NCI-H2081 (cell line): ENCODE results near the gene STXBP1.

Experiments
- DNase-seq, 2 experiments: peaks; one replicate each; lab custom pipeline; 2025; lab: John Stamatoyannopoulos, UW

Gene STXBP1

GRCh38 chr9:127714951-127715469 lies 102.9 kb downstream of the STXBP1 start:
- DNase-seq: no peak

DNA sequence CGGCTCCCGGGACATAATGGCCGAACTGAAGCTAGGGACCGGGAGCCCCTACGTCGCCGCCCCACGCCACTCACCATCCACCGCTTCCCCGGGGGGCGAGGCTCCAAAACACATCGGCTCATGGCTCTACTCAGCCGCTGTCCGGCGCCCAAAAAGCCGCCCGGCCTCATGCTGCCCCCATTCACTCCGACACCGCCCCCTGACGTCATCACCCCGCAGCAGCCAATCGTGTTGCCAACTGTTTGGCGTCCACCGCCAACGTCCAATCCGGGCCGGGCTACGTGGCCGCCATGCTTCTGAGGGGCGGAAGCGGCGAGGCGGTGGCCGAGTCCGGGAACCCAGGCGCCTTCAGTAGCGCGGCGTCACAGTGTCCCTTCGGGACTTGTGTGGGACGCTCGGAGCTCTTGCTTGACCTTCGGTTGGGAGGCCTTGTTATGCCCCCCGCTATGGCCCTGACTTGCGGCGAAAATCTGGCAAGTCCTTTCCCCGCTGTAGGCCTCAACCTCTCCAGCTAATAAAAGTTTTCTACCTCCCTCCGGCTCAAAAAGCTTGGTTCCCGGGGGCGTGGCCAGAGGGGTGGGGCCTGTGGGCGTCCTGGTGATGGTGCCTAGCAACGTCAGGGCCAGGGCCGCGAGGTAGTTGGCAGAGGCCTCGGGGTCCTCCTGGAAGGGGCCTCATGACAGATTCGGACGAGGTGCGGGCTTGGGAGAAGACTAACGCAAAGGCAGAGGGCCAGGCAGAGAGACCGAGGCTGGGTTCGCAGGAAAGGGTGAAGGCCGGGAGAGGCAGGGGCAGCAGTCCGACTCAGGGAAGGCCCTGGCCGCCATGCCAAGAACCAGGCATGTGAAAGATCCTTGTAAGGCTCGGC lies 103.6 kb downstream of the STXBP1 start, which contains the start of the genes PTRH1 and TTC16:
Gene PTRH1, minus strand, starts transcription at position 194 of the 868 bp plus-strand sequence. Its CDS starts 24 bp downstream, at position 170.
Gene TTC16, plus strand, starts transcription at position 610 of the 868 bp plus-strand sequence. Its CDS starts 67 bp downstream, at position 677.
- peak; percentile 91 to 94 for DNase-seq

DNA sequence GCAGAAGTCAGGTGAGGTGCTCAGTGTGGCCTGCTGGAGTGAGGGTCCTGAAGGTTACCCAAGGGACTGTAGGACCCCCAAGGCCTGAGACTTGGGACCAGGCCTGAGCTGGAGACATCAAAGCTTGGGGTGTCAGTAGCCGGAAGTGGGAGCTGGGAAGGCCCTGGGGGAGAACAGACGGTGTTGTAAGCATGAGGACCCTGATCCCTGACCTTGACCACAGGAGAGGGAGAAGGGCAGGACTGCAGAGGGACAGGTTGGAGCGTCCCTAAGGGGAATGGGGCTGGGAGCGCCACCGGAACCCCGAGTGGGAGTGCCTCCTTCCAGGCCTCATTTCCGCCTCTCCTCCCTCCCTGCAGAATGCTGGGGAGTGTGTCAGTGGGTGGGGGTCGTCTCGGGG lies 104.3 kb downstream of the STXBP1 start:
- DNase-seq: no peak

DNA sequence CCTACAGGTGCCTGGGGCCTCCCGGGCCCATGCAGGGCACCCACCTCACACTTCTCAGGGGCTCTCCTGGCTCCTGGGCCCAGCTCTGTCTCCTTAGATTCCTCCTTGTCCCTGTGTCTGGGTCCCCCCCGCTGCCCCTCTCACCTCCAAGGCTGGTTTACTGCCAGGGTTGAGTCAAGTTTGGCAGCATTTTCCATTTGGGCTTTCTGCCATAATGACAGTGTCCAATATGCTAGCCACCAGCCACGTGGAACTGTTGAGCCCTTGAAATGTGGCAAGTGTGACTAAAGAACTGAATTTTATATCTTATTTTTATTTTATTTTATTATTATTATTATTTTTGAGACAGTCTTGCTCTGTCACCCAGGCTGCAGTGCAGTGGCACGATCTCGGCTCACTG lies 105.7 kb downstream of the STXBP1 start:
- no peak for DNase-seq

- DNase-seq: no peak
These were observed 108.2 kb downstream of the STXBP1 start for GRCh38 chr9:127720031-127720864.

DNA sequence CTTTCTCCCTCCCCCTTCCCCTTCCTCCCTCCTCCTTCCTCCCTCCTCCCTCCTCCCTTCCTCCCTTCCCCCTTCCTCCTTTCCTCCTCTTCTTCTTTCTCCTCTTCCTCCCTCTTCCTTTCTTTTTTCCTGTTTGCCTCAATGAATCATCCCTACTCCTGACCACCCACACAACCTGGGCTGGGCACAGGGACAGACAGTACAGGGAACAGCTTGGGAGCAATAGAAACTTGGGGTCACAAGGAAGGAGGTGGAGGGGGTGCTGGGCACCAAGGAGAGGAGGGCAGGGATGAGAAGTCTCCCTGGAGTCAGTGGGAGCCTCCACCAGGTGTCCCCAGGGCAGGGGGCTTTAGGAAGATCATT lies 108.8 kb downstream of the STXBP1 start:
- DNase-seq: no peak

GRCh38 chr9:127721391-127721821 lies 109.3 kb downstream of the STXBP1 start:
- peak; percentile 57 to 85 for DNase-seq

GRCh38 chr9:127722055-127722745 lies 110.1 kb downstream of the STXBP1 start:
- DNase-seq: peak; percentile 63 to 85

DNA sequence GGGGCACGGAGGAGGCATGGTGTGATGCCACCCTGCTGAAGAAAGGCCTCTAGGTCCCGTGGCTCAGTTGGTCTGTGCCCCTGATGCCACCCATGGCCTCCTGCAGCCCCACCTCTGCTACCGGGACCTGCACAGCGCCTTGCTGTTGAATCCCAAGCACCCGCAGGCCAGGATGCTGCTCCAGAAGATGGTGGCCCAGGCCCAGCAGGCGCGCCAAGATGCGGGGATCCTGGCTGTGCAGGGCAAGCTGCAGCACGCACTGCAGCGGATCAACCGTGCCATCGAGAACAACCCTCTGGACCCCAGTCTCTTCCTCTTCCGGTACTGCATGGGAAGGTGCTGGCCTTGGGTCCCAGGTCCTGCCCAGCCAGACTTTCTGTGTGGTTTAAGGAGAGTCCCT lies 110.9 kb downstream of the STXBP1 start:
- no peak for DNase-seq

- peak; percentile 17 to 79 for DNase-seq
These were observed 111.4 kb downstream of the STXBP1 start for GRCh38 chr9:127723444-127723843.

GRCh38 chr9:127724012-127724411 lies 111.9 kb downstream of the STXBP1 start:
- DNase-seq: peak; percentile 24 to 48

GRCh38 chr9:127726871-127727270 lies 114.8 kb downstream of the STXBP1 start:
- no peak for DNase-seq

DNA sequence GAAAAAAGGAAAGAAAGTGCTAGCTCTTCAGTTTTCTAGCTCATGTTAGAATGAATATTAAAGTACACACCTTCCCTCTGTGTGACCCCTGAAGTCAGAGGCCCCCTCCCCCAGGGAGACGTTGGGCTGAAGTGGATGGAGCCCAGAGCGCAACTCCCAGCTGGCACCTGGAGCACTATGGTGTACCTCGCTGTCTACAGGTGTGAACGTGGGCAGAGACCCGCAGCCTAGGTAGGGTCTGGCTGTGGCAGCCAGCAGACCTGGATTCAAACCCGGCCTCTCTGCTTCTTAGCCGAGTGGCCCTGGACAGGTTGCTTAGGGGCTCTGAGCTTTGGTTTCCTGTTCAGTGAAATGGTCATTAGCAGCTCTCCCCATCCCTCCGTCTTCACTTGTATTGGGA lies 116.7 kb downstream of the STXBP1 start:
- DNase-seq: no peak

GRCh38 chr9:127729522-127730256 lies 117.6 kb downstream of the STXBP1 start:
- DNase-seq: no peak

- no peak for DNase-seq
These were observed 118.2 kb downstream of the STXBP1 start for GRCh38 chr9:127730262-127730661.

DNA sequence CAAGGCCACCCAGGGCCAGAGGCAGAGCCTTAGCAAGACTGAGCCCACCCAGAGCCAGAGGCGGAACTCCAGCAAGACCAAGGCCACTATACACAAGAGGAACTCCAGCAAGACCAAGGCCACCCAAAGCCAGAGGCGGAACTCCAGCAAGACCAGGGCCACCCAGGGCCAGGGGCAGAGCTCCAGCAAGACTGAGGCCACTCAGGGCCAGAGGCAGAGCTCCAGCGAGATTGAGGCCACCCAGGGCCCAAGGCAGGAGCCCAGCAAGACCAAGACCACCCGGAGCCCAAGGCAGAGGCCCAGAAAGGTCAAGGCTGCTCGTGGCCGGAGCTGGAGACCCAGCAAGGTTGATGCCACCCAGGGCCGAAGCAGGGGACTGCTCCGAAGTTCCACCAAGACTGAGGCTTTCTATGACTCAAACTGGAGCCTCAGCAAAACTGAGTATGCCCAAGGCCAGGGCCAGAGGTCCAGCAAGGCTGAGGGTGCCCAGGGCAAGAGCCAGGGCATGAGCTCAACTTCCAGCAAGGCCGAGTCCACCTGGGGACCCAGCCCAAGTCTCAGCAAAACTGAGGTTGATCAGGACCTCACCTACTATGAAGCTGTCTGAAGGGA lies 118.8 kb downstream of the STXBP1 start:
- DNase-seq: no peak

DNA sequence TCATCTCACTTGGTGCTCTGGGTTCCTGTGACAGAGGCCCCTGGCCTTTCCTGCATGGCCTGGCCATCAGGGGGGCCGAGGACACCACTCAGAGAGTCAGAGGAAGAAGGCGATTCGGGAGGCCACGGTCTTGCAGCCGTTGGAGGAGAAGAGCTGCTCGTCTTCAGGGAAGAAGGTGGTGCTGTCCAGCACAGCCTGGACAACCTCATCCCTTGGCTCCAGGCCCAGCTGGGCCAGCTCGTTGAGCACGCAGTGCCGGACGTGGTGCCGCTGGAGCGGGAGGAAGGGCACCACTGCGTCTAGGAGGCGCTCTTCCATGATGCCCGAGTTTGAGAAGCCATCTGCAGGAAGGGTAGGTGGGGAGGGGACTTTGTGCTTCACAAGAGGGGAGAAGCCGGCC lies 119.9 kb downstream of the STXBP1 start:
- DNase-seq: no peak

GRCh38 chr9:127732444-127732843 lies 120.4 kb downstream of the STXBP1 start:
- DNase-seq: no peak

DNA sequence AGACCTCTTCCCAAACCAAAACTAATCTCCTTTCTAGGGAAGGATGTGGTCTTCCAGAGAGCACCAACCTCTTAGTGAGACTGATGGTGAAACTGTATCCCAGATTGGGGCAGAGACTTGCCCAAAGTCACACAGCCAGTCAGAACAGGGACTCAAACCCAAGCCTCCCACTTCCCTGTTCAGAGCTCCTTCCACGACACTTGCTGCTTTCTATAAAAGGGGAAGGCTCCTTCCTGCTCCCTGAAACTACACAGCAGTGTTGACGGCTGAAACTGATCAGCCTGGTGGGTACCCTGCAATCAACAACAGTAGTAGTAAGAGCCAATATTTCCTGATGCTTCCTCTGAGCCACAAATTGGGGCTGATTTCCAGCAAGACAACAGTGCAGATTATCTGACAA lies 121.5 kb downstream of the STXBP1 start:
- no peak for DNase-seq

- peak in 1 of 2 experiments; percentile 43 for DNase-seq
These were observed 122.2 kb downstream of the STXBP1 start for GRCh38 chr9:127734247-127734746.
